Measurements from ENCODE around the gene FAM107A.

- TF ChIP-seq CTCF (IDR thresholded peaks at IDR 0.05; ENCODE audit: low read length) (no peak), EZH2 (IDR thresholded peaks at IDR 0.05; ENCODE audit: borderline replicate concordance, low read length) (no peak)
Observed at GRCh38 chr3:58524326-58524888, 52.8 kb downstream of the FAM107A start.

All from OCI-LY1 (cell line).